ENCODE results near the gene NDUFS6.
A peak's percentile ranks its signal among the peaks of the same experiment; 100 is the strongest.

Gene NDUFS6

DNA sequence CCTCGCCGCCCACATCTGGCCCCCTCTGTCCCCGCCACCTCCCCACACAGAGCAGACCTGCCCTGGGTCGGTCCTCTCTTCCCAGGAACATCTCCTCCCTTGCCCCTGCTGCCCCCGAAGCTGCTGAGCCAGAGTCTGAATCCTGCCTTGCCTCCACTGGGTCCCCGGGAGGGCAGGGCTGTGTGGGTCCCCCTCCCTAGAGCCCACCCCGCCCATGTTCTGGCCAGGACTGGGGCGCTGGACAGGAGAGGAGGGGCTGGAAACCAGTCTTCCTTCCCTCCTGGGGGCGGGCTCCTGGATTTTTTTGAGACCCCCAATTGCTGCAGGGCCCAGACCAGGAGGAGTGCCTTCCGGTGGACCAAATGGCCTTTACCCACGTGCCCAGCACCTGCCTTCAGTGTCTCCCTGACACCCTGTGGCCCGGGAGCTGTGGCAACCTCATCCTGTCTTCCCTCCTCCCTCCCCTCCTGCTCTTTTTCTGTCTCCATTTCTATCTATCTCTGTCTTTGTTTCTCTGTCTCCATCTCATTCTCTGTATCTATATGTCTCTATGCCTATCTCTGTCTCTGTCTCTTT, 13.6 kb upstream of the NDUFS6 start (continued):
- TF ChIP-seq, protein P1, sequence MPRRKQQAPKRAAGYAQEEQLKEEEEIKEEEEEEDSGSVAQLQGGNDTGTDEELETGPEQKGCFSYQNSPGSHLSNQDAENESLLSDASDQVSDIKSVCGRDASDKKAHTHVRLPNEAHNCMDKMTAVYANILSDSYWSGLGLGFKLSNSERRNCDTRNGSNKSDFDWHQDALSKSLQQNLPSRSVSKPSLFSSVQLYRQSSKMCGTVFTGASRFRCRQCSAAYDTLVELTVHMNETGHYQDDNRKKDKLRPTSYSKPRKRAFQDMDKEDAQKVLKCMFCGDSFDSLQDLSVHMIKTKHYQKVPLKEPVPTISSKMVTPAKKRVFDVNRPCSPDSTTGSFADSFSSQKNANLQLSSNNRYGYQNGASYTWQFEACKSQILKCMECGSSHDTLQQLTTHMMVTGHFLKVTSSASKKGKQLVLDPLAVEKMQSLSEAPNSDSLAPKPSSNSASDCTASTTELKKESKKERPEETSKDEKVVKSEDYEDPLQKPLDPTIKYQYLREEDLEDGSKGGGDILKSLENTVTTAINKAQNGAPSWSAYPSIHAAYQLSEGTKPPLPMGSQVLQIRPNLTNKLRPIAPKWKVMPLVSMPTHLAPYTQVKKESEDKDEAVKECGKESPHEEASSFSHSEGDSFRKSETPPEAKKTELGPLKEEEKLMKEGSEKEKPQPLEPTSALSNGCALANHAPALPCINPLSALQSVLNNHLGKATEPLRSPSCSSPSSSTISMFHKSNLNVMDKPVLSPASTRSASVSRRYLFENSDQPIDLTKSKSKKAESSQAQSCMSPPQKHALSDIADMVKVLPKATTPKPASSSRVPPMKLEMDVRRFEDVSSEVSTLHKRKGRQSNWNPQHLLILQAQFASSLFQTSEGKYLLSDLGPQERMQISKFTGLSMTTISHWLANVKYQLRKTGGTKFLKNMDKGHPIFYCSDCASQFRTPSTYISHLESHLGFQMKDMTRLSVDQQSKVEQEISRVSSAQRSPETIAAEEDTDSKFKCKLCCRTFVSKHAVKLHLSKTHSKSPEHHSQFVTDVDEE (CRISPR knock-in tag; IDR thresholded peaks at IDR 0.05), result no peak
- TF ChIP-seq ZNF70 (CRISPR knock-in tag; IDR thresholded peaks at IDR 0.05) (no peak), ARNTL (CRISPR knock-in tag; IDR thresholded peaks at IDR 0.05; ENCODE audit: borderline replicate concordance, low read depth) (no peak), ZNF565 (CRISPR knock-in tag; conservative IDR thresholded peaks at IDR 0.05; ENCODE audit: low read depth) (no peak), ZFP3 (CRISPR knock-in tag; IDR thresholded peaks at IDR 0.05) (no peak), ISL1 (CRISPR knock-in tag; IDR thresholded peaks at IDR 0.05) (no peak), ZNF8 (CRISPR knock-in tag; IDR thresholded peaks at IDR 0.05) (no peak), OSR1 (CRISPR knock-in tag; IDR thresholded peaks at IDR 0.05) (no peak), TOX (CRISPR knock-in tag; IDR thresholded peaks at IDR 0.05; ENCODE audit: borderline replicate concordance) (no peak)
- TF ChIP-seq, protein P2, sequence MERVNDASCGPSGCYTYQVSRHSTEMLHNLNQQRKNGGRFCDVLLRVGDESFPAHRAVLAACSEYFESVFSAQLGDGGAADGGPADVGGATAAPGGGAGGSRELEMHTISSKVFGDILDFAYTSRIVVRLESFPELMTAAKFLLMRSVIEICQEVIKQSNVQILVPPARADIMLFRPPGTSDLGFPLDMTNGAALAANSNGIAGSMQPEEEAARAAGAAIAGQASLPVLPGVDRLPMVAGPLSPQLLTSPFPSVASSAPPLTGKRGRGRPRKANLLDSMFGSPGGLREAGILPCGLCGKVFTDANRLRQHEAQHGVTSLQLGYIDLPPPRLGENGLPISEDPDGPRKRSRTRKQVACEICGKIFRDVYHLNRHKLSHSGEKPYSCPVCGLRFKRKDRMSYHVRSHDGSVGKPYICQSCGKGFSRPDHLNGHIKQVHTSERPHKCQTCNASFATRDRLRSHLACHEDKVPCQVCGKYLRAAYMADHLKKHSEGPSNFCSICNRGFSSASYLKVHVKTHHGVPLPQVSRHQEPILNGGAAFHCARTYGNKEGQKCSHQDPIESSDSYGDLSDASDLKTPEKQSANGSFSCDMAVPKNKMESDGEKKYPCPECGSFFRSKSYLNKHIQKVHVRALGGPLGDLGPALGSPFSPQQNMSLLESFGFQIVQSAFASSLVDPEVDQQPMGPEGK (CRISPR knock-in tag; IDR thresholded peaks at IDR 0.05; ENCODE audit: borderline replicate concordance), result no peak

DNA sequence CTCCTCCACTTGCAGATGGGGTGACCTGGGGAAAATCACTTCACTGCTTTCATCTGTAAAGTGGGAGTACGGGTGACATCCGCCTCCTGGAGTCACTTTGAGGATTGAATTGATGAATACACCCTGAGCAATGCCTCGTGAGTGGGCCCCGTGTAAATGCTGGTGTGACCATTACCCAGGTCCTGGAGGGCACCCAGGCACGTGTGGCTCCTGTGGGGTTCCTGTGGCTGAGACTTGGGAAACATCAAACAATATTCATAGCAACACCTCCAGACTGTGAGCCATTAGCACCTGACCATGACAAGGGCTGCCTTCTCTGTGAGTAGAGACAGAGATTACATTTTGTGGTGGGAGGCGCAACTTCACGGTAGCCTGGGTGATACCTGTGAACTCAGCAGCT, 13.0 kb upstream of the NDUFS6 start:
- no peak for ATAC-seq
- TF ChIP-seq ZNF70 (CRISPR knock-in tag; IDR thresholded peaks at IDR 0.05) (no peak), ZNF565 (CRISPR knock-in tag; conservative IDR thresholded peaks at IDR 0.05; ENCODE audit: low read depth) (no peak), ZC3H10 (CRISPR knock-in tag; IDR thresholded peaks at IDR 0.05) (no peak), SNAI2 (CRISPR knock-in tag; IDR thresholded peaks at IDR 0.05) (no peak), ZFP3 (CRISPR knock-in tag; IDR thresholded peaks at IDR 0.05) (no peak), ESRRG (CRISPR knock-in tag; IDR thresholded peaks at IDR 0.05) (no peak), ISL1 (CRISPR knock-in tag; IDR thresholded peaks at IDR 0.05) (no peak), TOX (CRISPR knock-in tag; IDR thresholded peaks at IDR 0.05; ENCODE audit: borderline replicate concordance) (no peak), OSR1 (CRISPR knock-in tag; IDR thresholded peaks at IDR 0.05) (no peak), BACH2 (CRISPR knock-in tag; IDR thresholded peaks at IDR 0.05; ENCODE audit: borderline replicate concordance) (no peak), PPARA (CRISPR knock-in tag; IDR thresholded peaks at IDR 0.05; ENCODE audit: borderline replicate concordance) (no peak)
- TF ChIP-seq, protein P3, sequence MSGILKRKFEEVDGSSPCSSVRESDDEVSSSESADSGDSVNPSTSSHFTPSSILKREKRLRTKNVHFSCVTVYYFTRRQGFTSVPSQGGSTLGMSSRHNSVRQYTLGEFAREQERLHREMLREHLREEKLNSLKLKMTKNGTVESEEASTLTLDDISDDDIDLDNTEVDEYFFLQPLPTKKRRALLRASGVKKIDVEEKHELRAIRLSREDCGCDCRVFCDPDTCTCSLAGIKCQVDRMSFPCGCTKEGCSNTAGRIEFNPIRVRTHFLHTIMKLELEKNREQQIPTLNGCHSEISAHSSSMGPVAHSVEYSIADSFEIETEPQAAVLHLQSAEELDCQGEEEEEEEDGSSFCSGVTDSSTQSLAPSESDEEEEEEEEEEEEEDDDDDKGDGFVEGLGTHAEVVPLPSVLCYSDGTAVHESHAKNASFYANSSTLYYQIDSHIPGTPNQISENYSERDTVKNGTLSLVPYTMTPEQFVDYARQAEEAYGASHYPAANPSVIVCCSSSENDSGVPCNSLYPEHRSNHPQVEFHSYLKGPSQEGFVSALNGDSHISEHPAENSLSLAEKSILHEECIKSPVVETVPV (CRISPR knock-in tag; IDR thresholded peaks at IDR 0.05), result no peak

DNA sequence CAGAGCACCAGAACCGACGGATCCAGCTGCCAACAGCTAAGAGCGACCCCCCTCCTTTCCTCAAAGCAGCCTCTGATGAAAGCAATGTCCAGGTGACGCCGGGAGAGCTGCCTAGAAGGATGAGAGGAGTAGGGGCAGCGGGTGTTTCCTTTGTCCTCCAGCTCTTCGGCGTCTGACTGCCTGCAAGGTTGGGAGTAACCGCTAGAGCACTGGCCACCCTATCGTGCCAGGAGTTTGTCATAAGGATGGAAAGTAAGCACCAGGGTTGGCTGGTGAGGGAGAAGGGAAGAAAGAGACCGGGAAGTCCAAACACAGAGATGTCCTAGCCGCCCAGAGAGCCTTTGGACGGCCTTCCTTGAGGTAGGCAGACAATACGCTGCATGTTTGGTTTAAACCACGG, 12.4 kb upstream of the NDUFS6 start:
- TF ChIP-seq ZFP30 (CRISPR knock-in tag; IDR thresholded peaks at IDR 0.05), result no peak
- no peak for TF ChIP-seq ARNTL (CRISPR knock-in tag; IDR thresholded peaks at IDR 0.05; ENCODE audit: borderline replicate concordance, low read depth)
- TF ChIP-seq ZNF70 (CRISPR knock-in tag; IDR thresholded peaks at IDR 0.05), result no peak
- TF ChIP-seq, protein P4, sequence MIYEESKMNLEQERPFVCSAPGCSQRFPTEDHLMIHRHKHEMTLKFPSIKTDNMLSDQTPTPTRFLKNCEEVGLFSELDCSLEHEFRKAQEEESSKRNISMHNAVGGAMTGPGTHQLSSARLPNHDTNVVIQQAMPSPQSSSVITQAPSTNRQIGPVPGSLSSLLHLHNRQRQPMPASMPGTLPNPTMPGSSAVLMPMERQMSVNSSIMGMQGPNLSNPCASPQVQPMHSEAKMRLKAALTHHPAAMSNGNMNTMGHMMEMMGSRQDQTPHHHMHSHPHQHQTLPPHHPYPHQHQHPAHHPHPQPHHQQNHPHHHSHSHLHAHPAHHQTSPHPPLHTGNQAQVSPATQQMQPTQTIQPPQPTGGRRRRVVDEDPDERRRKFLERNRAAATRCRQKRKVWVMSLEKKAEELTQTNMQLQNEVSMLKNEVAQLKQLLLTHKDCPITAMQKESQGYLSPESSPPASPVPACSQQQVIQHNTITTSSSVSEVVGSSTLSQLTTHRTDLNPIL (CRISPR knock-in tag; IDR thresholded peaks at IDR 0.05; ENCODE audit: low read depth), result no peak
- TF ChIP-seq GLIS3 (CRISPR knock-in tag; IDR thresholded peaks at IDR 0.05), result no peak
- TF ChIP-seq ZC3H10 (CRISPR knock-in tag; IDR thresholded peaks at IDR 0.05), result no peak
- no peak for TF ChIP-seq PPARA (CRISPR knock-in tag; IDR thresholded peaks at IDR 0.05; ENCODE audit: borderline replicate concordance)
- no peak for TF ChIP-seq CSDC2 (CRISPR knock-in tag; IDR thresholded peaks at IDR 0.05)
- TF ChIP-seq, protein P2 (CRISPR knock-in tag; IDR thresholded peaks at IDR 0.05; ENCODE audit: borderline replicate concordance), result no peak
- no peak for TF ChIP-seq ZNF565 (CRISPR knock-in tag; conservative IDR thresholded peaks at IDR 0.05; ENCODE audit: low read depth)
- TF ChIP-seq RARB (CRISPR knock-in tag; IDR thresholded peaks at IDR 0.05), result no peak
- TF ChIP-seq ISL1 (CRISPR knock-in tag; IDR thresholded peaks at IDR 0.05), result no peak
- ATAC-seq, result peak; percentile 24; the same call in 2 of the 3 replicates

DNA sequence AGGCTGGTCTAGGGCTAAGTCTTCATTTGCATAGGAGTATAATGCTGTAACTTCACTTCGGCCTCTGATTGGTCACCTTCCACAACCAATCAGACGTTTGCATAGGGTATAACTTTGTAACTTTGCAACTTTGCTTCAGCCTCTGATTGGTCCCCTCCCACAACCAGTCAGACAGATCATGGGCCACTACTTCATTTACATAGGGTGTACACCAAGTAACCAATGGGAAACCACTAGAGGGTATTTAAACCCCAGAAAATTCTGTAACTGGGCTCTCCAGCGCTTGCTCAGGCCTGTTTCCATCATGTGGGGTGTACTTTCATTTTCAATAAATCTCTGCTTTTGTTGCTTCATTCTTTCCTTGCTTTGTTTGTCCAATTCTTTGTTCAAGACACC, 11.8 kb upstream of the NDUFS6 start:
- peak; percentile 81 for ATAC-seq

All from SK-N-SH treated with all-trans-retinoic acid at 6 μM for 48 hours (cell line).